Naive B cell (primary cell): ENCODE results near the gene RABGAP1L. TPM values are rescaled to one million over a fixed set of nuclear protein-coding genes. Genes with fewer than 3 reads are reported as not detected.

Experiments used
- ATAC-seq, 2 donors: fragments of 150-1000 bp; cut with Tn5 transposase; 2 replicates each; pipeline ENCODE4 v1.10.0; 2021; ENCODE audit warnings: low read depth in 2 of 2, mild to moderate bottlenecking in 2 of 2, moderate library complexity in 2 of 2
- DNase-seq: peaks from one replicate; pipeline ENCODE4 v3.0.0; 2022
- H3K27ac Mint-ChIP-seq, 6 donors: one replicate each; pipeline ENCODE4 v1.8.0; 2020 to 2022; ENCODE audit warnings: mild to moderate bottlenecking in 6 of 6, mixed read lengths in 6 of 6, moderate library complexity in 5 of 6, inconsistent platforms in 2 of 6
- H3K27me3 Mint-ChIP-seq, 3 donors: one replicate each; pipeline ENCODE4 v1.8.0; 2021 to 2022; ENCODE audit warnings: mixed read lengths in 3 of 3, mild to moderate bottlenecking in 1 of 3
- H3K36me3 Mint-ChIP-seq, 2 donors: one replicate each; pipeline ENCODE4 v1.8.0; 2020 to 2022; ENCODE audit warnings: mixed read lengths in 2 of 2, inconsistent platforms in 1 of 2, mild to moderate bottlenecking in 1 of 2
- H3K4me1 Mint-ChIP-seq, 3 donors: one replicate each; pipeline ENCODE4 v1.8.0; 2020 to 2022; ENCODE audit warnings: mixed read lengths in 3 of 3, inconsistent platforms in 1 of 3, mild to moderate bottlenecking in 1 of 3, moderate library complexity in 1 of 3
- H3K4me3 Mint-ChIP-seq, 8 donors: one replicate each; pipeline ENCODE4 v1.8.0; 2020 to 2022; ENCODE audit warnings: mild to moderate bottlenecking in 8 of 8, mixed read lengths in 8 of 8, moderate library complexity in 8 of 8, inconsistent platforms in 2 of 8
- H3K9me3 Mint-ChIP-seq, 7 donors: one replicate each; pipeline ENCODE4 v1.8.0; 2020 to 2022; ENCODE audit warnings: mixed read lengths in 7 of 7, mild to moderate bottlenecking in 5 of 7, inconsistent platforms in 2 of 7, moderate library complexity in 1 of 7
- polyA plus RNA-seq, 6 donors: library from polyadenylated mRNA; unstranded; fragments of 300-500 nt; fragmentation: Illumina TruSeq; gene quantifications; one replicate each; pipeline ENCODE4 v1.2.3, GENCODE V29; 2021; ENCODE audit warnings: low read depth in 6 of 6

Gene RABGAP1L
- polyA plus RNA-seq, 6 donors from 2014 or later, result 24.0 to 90.2 (median 79.0) TPM

DNA sequence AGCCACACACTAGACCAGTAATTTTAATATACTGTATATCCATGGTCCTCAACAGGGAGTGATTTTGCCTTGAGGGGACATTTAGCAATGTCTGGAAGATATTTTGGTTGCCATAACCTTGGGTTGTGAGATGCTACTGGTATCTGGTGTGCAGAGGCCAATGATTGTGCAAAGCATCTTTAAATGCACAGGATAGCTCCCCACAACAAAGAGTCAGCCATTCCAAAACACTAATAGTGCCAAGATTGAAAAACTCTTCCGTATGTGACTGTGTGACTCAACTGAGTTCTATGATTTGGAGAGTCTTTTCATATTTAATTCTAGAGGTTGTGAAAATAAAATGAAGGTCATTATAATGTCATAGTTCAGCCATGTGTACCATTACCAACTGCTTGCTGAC lies 699.0 kb downstream of the RABGAP1L start:
- ATAC-seq, result no peak
- no peak for DNase-seq
- H3K4me1 Mint-ChIP-seq, result peaks cover 0 to under 1% (median 0%) of the 10 kb centered on the region in 3 donors
- no peak overlapping the region for H3K4me3 Mint-ChIP-seq
- H3K36me3 Mint-ChIP-seq, result peaks cover 0 to 13% of the 10 kb centered on the region in 2 donors
- H3K9me3 Mint-ChIP-seq, result peaks cover 0 to 7% (median 6%) of the 10 kb centered on the region in 7 donors
- H3K27ac Mint-ChIP-seq, result peak overlapping the region in 1 of 6 donors; percentile 24
- no peaks in the 10 kb centered on the region for H3K27me3 Mint-ChIP-seq

DNA sequence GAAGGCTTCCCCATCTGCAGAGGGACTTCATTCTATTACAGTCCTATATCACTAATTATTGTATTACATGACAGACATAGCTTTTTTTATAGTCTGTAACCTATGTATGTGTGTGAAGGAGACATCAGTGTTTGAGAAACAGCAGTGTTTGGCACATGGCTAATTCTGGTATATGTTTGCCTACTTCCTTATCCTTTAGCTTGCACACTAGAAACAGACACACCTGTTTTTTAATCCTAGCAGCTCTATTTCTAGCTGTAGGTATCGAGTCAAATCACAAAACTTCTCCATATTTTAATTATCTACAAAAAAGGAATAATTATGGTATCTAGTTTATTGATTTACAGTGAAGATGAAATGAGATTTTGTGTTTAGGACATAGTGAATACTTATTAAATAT lies 711.0 kb downstream of the RABGAP1L start:
- DNase-seq (no peak), ATAC-seq (peak in 1 of 2 donors; percentile 35)
- peaks cover 30 to 55% (median 49%) of the 10 kb centered on the region in 3 donors for H3K4me1 Mint-ChIP-seq
- H3K4me3 Mint-ChIP-seq, result no peak overlapping the region
- peaks cover 14 to 16% of the 10 kb centered on the region in 2 donors for H3K36me3 Mint-ChIP-seq
- no peaks in the 10 kb centered on the region for H3K27me3 Mint-ChIP-seq
- H3K9me3 Mint-ChIP-seq, result peaks cover 1 to 15% (median 5%) of the 10 kb centered on the region in 7 donors
- H3K27ac Mint-ChIP-seq, result peak overlapping the region; percentile 9 to 50 (median 42)

DNA sequence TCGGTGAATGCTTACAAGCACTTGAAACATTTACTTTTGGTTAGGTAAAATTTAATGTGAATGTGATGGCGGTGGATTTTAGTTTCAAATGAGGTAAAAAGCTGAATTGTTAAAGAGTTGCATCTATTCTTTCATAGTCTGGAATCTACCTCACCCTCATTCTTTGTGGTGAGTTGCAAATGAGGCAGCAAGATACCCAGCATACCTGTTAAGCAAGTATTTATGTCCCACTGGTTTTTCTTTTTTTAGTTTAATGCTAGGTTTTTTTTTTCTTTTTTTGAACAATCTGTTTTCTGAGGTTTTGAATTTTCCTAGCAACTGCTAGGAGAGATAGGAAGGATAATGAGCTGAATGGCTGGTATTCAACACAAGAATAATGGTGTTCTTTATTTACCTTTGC lies 712.6 kb downstream of the RABGAP1L start:
- Mint-ChIP-seq H3K4me1 (peaks cover 31 to 61% (median 51%) of the 10 kb centered on the region in 3 donors), H3K4me3 (peak overlapping the region in 3 of 8 donors; percentile 12 to 64 (median 16)), H3K27me3 (no peaks in the 10 kb centered on the region), H3K36me3 (peaks cover 14 to 16% of the 10 kb centered on the region in 2 donors), H3K9me3 (peaks cover 1 to 15% (median 5%) of the 10 kb centered on the region in 7 donors), H3K27ac (peak overlapping the region; percentile 22 to 84 (median 48))
- DNase-seq (no peak), ATAC-seq (no peak)

DNA sequence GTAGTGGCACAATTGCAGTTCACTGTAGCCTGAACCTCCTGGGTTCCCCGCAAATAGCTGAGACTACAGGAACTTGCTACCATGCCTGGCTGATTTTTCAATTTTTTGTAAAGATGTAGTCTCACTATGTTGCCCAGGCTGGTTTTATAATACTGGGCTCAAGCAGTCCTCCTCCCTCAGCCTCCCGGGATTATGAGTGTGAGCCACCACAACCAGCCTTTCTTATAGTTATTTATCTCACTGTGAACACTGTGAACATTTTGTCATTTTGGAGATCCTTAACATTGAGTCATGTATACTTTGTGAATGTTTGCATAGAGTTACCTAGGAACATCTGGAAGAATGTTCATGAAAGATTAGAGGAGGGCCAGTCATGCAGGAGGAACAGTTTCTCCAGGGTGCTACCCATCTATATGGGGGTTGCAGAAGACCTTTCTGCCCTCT lies 713.3 kb downstream of the RABGAP1L start:
- ATAC-seq, result peak; percentile 58 to 61
- Mint-ChIP-seq H3K36me3 (peaks cover 14 to 16% of the 10 kb centered on the region in 2 donors), H3K4me1 (peaks cover 34 to 61% (median 57%) of the 10 kb centered on the region in 3 donors), H3K27me3 (no peaks in the 10 kb centered on the region), H3K27ac (peak overlapping the region in 3 of 6 donors; percentile 14 to 85 (median 72)), H3K9me3 (peaks cover 0 to 15% (median 5%) of the 10 kb centered on the region in 7 donors), H3K4me3 (peak overlapping the region; percentile 3 to 88 (median 58))
- DNase-seq, result no peak

DNA sequence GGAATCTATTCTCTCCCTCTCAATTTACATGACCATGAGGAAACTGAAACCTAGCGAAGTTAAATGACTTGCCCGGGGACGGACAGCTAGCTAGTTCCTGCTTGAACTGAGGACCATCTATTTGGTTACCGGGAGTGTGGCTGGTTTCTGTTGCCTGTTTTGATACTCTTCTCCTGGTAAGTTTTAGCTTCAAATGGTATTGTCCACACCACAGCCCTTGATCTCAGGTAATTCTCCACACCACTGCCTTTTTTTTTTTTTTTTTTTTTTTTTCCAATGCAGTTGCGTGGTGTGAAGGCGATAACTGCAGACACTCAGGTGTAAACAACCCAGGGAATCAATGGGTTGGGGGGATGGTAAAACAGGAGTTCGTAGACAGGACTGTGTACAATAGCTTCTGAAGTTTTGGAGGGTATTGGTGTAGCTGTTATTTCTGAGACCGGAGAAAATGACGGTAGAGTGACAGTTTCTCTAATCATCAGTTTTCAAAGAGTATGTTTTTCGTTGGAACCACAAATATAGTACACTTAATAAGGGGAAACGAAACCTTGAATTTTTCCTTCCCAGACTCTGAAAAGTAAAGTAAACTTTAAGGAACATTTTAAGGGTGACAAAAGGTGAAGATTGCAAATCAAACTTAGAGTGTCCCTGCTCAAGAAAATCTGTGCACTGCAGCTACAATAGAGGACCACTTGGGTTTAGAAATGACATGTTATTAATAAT lies 715.2 kb downstream of the RABGAP1L start:
- peak overlapping the region; percentile 75 to 91 (median 87) for H3K4me3 Mint-ChIP-seq
- H3K27me3 Mint-ChIP-seq, result no peaks in the 10 kb centered on the region
- H3K27ac Mint-ChIP-seq, result peak overlapping the region; percentile 59 to 85 (median 75)
- peak; percentile 9 for DNase-seq
- peak; percentile 58 to 62 for ATAC-seq
- peaks cover 0 to 1% (median 0%) of the 10 kb centered on the region in 7 donors for H3K9me3 Mint-ChIP-seq
- H3K36me3 Mint-ChIP-seq, result peaks cover 3 to 4% of the 10 kb centered on the region in 2 donors
- peaks cover 34 to 56% (median 50%) of the 10 kb centered on the region in 3 donors for H3K4me1 Mint-ChIP-seq

DNA sequence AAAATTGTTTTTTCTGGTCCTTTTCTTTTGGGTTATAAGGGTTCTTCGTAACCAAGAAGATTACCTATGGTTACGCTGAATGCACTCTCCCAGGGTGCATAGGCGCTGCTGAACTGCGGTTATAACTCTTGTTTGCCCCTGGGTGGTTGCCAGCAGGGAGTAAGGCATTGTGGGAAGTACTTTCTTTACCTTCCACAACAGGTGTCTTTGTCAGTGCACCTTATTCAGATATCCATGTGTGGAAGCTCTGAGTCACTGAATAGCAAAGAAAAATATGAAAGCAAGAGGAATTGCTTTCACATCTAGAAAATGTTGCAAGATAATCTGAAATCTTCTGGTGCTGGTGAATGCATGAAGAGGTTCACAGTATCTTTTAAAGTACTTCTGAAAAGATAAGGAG lies 716.0 kb downstream of the RABGAP1L start:
- H3K4me3 Mint-ChIP-seq, result peak overlapping the region; percentile 44 to 91 (median 78)
- no peak for ATAC-seq
- H3K27me3 Mint-ChIP-seq, result no peaks in the 10 kb centered on the region
- H3K27ac Mint-ChIP-seq, result peak overlapping the region in 3 of 6 donors; percentile 3 to 85 (median 63)
- peaks cover 30 to 50% (median 44%) of the 10 kb centered on the region in 3 donors for H3K4me1 Mint-ChIP-seq
- H3K36me3 Mint-ChIP-seq, result no peaks in the 10 kb centered on the region
- no peak for DNase-seq
- H3K9me3 Mint-ChIP-seq, result no peaks in the 10 kb centered on the region

DNA sequence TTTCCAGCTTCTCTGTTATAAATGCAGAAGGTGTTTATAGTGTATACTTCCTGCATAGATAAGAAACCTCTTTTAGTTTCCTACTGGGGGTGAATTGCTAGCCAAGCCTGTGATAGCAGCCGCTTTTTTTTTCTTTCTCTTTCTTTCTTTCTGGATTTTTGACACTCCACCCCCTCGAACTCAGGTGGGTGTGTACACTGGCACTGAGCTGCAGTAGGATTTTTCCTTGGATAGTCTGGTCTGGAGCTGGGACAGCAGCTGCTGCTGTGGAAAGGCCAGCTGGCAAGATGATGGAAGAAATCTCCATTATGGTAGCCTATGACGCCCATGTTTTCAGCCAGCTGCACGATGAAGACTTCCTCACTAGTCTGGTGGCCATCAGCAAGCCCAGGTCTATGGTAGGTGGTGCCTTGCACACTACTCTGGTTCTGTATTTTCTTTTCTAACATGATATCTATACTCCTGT lies 717.9 kb downstream of the RABGAP1L start:
- DNase-seq, result no peak
- H3K4me3 Mint-ChIP-seq, result peak overlapping the region in 1 of 8 donors; percentile 64
- H3K9me3 Mint-ChIP-seq, result no peaks in the 10 kb centered on the region
- H3K4me1 Mint-ChIP-seq, result peaks cover 23 to 37% (median 35%) of the 10 kb centered on the region in 3 donors
- peaks cover 8% of the 10 kb centered on the region in 2 donors for H3K36me3 Mint-ChIP-seq
- peak overlapping the region in 1 of 6 donors; percentile 70 for H3K27ac Mint-ChIP-seq
- H3K27me3 Mint-ChIP-seq, result no peaks in the 10 kb centered on the region
- ATAC-seq, result no peak

DNA sequence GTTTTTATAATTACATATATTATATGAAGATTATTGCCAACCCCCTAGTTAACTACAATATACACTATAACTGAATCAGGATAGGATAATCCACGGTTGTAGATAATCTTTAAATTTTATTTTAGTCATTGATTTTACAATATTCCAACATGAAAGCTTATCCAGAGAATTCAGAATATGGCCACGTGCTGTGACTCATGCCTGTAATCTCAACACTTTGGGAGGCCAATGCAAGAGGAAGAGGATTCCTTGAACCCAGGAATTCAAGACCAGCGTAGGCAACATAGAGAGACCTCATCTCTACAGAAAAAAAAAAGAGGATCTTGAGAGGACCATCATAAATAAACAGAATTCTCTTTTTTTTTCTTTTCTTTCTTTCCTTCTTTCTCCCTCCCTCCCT lies 720.9 kb downstream of the RABGAP1L start:
- H3K36me3 Mint-ChIP-seq, result peaks cover 8% of the 10 kb centered on the region in 2 donors
- no peak overlapping the region for H3K27ac Mint-ChIP-seq
- no peak overlapping the region for H3K4me3 Mint-ChIP-seq
- H3K27me3 Mint-ChIP-seq, result no peaks in the 10 kb centered on the region
- no peaks in the 10 kb centered on the region for H3K9me3 Mint-ChIP-seq
- no peak for DNase-seq
- ATAC-seq, result no peak
- peaks cover 22 to 26% (median 24%) of the 10 kb centered on the region in 3 donors for H3K4me1 Mint-ChIP-seq

DNA sequence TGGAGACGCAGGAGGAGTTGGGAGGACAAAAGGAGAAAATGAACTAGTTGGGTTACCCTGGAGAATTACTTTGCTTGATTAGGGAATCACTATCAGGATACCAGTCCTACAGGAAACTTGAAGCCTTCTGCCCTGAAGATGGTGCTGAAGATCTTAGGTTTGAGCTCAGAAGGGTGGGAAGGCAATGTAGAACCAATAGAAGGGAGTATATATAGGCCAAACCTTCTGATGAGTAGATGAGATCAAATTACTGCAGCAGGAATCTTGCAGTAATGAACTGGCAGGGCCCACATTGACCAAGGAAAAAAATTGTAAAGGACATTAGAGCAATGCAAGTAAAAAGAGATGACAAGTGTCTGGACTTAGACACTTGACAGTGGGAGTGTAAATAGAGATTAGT lies 724.1 kb downstream of the RABGAP1L start:
- H3K36me3 Mint-ChIP-seq, result peaks cover 8% of the 10 kb centered on the region in 2 donors
- no peak overlapping the region for H3K4me3 Mint-ChIP-seq
- H3K27me3 Mint-ChIP-seq, result no peaks in the 10 kb centered on the region
- peaks cover 13 to 21% (median 16%) of the 10 kb centered on the region in 3 donors for H3K4me1 Mint-ChIP-seq
- no peak for DNase-seq
- no peaks in the 10 kb centered on the region for H3K9me3 Mint-ChIP-seq
- peak overlapping the region in 2 of 6 donors; percentile 23 to 24 for H3K27ac Mint-ChIP-seq
- no peak for ATAC-seq

DNA sequence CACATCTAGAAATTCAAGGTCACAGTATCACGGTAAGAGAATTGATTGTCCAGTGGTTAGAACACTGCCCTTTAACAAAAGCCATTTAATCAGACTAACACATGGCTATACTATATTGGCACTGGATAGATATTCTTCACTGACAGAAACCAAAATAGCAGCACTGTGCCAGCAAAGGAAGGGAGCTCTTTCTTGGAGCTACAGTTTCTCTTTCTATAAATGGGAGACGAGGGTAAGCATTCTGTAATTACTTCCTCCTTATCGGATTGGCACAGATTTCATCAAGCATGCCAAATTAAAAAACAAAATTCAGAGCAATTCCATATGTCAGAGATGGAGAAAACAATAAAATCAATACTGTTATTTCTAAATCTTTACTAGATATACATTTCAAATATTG lies 724.7 kb downstream of the RABGAP1L start:
- Mint-ChIP-seq H3K4me3 (no peak overlapping the region), H3K27me3 (no peaks in the 10 kb centered on the region), H3K9me3 (no peaks in the 10 kb centered on the region), H3K36me3 (peaks cover 8% of the 10 kb centered on the region in 2 donors), H3K4me1 (peaks cover 13 to 21% (median 16%) of the 10 kb centered on the region in 3 donors), H3K27ac (peak overlapping the region in 1 of 6 donors; percentile 34)
- ATAC-seq (no peak), DNase-seq (no peak)

DNA sequence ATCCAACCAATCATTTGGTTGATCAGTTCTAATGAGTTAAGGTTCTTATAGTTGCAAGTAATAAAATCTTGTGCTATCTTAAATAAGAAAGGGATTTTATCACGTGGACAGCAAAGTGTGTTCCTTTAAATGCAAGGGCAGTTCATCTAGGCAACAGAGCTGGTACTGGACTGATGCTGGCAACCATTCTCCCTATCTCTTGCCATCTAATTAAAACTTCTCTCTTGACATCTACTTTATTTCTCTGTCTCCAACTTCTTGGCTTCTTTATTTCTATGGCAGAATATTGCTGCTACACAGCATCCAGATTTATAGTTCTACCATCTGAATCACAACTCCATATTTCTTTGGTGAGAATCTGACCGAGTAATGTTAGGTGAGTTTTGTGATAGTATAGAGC lies 725.2 kb downstream of the RABGAP1L start:
- ATAC-seq (no peak), DNase-seq (no peak)
- no peaks in the 10 kb centered on the region for H3K27me3 Mint-ChIP-seq
- peaks cover 13 to 21% (median 16%) of the 10 kb centered on the region in 3 donors for H3K4me1 Mint-ChIP-seq
- no peak overlapping the region for H3K27ac Mint-ChIP-seq
- H3K9me3 Mint-ChIP-seq, result no peaks in the 10 kb centered on the region
- H3K4me3 Mint-ChIP-seq, result no peak overlapping the region
- H3K36me3 Mint-ChIP-seq, result peaks cover 8% of the 10 kb centered on the region in 2 donors

DNA sequence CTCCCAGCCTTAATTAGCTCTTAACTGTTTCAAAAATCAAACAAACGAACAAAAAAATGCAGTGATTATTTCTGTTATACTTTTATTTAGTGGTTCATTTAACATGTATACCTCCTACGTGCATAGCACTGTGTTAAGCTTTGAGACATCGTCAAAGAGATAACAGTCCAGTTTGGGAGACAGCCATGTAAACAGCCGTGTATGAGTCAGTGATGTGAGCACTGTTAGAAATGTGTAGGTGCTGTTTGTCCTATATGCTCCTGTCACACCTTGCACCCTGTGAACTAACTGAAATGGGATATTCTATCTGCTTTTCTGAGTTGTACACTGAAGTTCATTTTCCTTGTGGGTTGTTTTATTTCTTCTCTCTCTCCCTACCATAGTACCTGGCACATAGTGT lies 730.7 kb downstream of the RABGAP1L start:
- peaks cover 0 to 3% (median 2%) of the 10 kb centered on the region in 3 donors for H3K4me1 Mint-ChIP-seq
- H3K9me3 Mint-ChIP-seq, result peaks cover 0 to 3% (median 0%) of the 10 kb centered on the region in 7 donors
- H3K36me3 Mint-ChIP-seq, result peaks cover 0 to 16% of the 10 kb centered on the region in 2 donors
- H3K4me3 Mint-ChIP-seq, result no peak overlapping the region
- no peak for ATAC-seq
- no peak for DNase-seq
- H3K27me3 Mint-ChIP-seq, result no peaks in the 10 kb centered on the region
- no peak overlapping the region for H3K27ac Mint-ChIP-seq

DNA sequence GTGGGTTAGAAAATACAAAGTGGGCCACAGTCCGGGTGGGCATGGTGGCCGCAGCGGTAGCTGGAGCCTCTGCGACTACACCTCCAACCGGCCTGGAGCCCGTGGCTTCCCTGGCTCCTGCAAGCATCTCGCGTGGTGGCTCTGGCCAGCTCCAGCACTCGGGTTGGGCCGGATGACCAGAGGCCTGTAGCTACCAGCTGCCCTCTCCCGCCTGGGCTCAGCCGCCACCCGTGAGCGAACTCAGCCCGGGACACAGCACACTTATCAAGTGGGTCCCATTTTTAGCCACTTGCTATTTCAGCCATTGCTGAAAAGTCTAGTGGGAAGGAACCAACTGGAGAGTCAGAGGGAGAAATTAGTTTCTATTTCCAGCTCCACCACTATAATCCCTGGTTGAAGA lies 732.7 kb downstream of the RABGAP1L start:
- Mint-ChIP-seq H3K27ac (no peak overlapping the region), H3K36me3 (peaks cover 0 to 16% of the 10 kb centered on the region in 2 donors), H3K27me3 (no peaks in the 10 kb centered on the region), H3K9me3 (peaks cover 0 to 3% (median 0%) of the 10 kb centered on the region in 7 donors), H3K4me1 (peaks cover 0 to 3% (median 2%) of the 10 kb centered on the region in 3 donors), H3K4me3 (no peak overlapping the region)
- ATAC-seq, result no peak
- no peak for DNase-seq
